ACHN (cell line): ENCODE measurements around the gene CES5A.
"Not testable (repeated sequence)": the region's sequence is repeated elsewhere in the genome, so short reads cannot be mapped to it uniquely, and the experiment has no call there.

Experiments used
- DNase-seq: peaks from one replicate; pipeline ENCODE4 v3.0.0-alpha.2; 2015
- in situ Hi-C: cut with HindIII; loops from 2 replicates; pipeline ENCODE4 v1.10.0; 2017; ENCODE audit warnings: low sequenced_read_pairs, low pct_ligation_motif_present, low pct_unique_long_range_greater_than_20kb

CES5A gene

GRCh38 chr16:55835581-55835980 lies 39.6 kb downstream of the CES5A start:
- in situ Hi-C loops: loop anchor here (25.0 kb wide), 1 partner anchor 123 kb away; no protein-coding TSS in a partner anchor
- DNase-seq: no peak

- in situ Hi-C loops: loop anchor here (25.0 kb wide), 1 partner anchor 123 kb away; no protein-coding TSS in a partner anchor
- not testable (repeated sequence) for DNase-seq
These were observed 40.0 kb downstream of the CES5A start for GRCh38 chr16:55835173-55835572.

- in situ Hi-C loops: loop anchor here (25.0 kb wide), 1 partner anchor 122 kb away; no protein-coding TSS in a partner anchor
- DNase-seq: no peak
These were observed 41.1 kb downstream of the CES5A start for GRCh38 chr16:55834049-55834448.

- in situ Hi-C loops: loop anchor here (25.0 kb wide), 1 partner anchor 121 kb away; no protein-coding TSS in a partner anchor
- no peak for DNase-seq
These were observed 42.1 kb downstream of the CES5A start, which contains the start of gene CES1 for GRCh38 chr16:55832773-55833691. Gene CES1, minus strand, starts transcription at chr16:55833096. Its CDS starts 41 bp downstream, at chr16:55833055.

GRCh38 chr16:55832425-55832772 lies 42.8 kb downstream of the CES5A start:
- no peak for DNase-seq
- in situ Hi-C loops: loop anchor here (25.0 kb wide), 1 partner anchor 120 kb away; no protein-coding TSS in a partner anchor

GRCh38 chr16:55830658-55831294 lies 44.4 kb downstream of the CES5A start:
- no peak for DNase-seq
- in situ Hi-C loops: loop anchor here (25.0 kb wide), 1 partner anchor 118 kb away; no protein-coding TSS in a partner anchor

GRCh38 chr16:55829232-55829631 lies 45.9 kb downstream of the CES5A start:
- in situ Hi-C loops: loop anchor here (25.0 kb wide), 1 partner anchor 117 kb away; no protein-coding TSS in a partner anchor
- not testable (repeated sequence) for DNase-seq

- in situ Hi-C loops: loop anchor here (25.0 kb wide), 1 partner anchor 116 kb away; no protein-coding TSS in a partner anchor
These were observed 46.5 kb downstream of the CES5A start for GRCh38 chr16:55828680-55829079.

GRCh38 chr16:55825115-55825728 lies 50.0 kb downstream of the CES5A start:
- no peak for DNase-seq
- in situ Hi-C loops: loop anchor here (25.0 kb wide), 1 partner anchor 113 kb away; no protein-coding TSS in a partner anchor

More at GRCh38 chr16:55828680-55829079, 46.5 kb downstream of the CES5A start:
- DNase-seq: no peak

GRCh38 chr16:55824473-55825000 lies 50.6 kb downstream of the CES5A start:
- in situ Hi-C loops: no loop called here
- DNase-seq: no peak

GRCh38 chr16:55822280-55822810 lies 52.8 kb downstream of the CES5A start:
- no peak for DNase-seq
- in situ Hi-C loops: no loop called here

GRCh38 chr16:55821210-55821609 lies 54.0 kb downstream of the CES5A start:
- in situ Hi-C loops: no loop called here
- no peak for DNase-seq

GRCh38 chr16:55820615-55821014 lies 54.6 kb downstream of the CES5A start:
- in situ Hi-C loops: no loop called here
- DNase-seq: no peak

- in situ Hi-C loops: no loop called here
- no peak for DNase-seq
These were observed 57.8 kb downstream of the CES5A start for GRCh38 chr16:55817236-55817912.

GRCh38 chr16:55816222-55816621 lies 59.0 kb downstream of the CES5A start:
- in situ Hi-C loops, DNase-seq: not testable (repeated sequence)

GRCh38 chr16:55815320-55815719 lies 59.9 kb downstream of the CES5A start:
- in situ Hi-C loops: no loop called here
- no peak for DNase-seq

GRCh38 chr16:55814174-55814573 lies 61.0 kb downstream of the CES5A start:
- in situ Hi-C loops, DNase-seq: not testable (repeated sequence)

GRCh38 chr16:55813730-55814129 lies 61.4 kb downstream of the CES5A start:
- DNase-seq, in situ Hi-C loops: not testable (repeated sequence)
